Erythroblast (primary cell): ENCODE measurements around the gene RIMS3.

Experiments
- GATA1 ChIP-seq: IDR thresholded peaks from 2 replicates; pipeline ENCODE4 v1.6.1; 2011; ENCODE audit warnings: low read depth, mild to moderate bottlenecking, control low read depth, low read length, moderate library complexity
- POLR2A ChIP-seq: IDR thresholded peaks from 2 replicates; pipeline ENCODE4 v1.6.1; 2011; ENCODE audit warnings: mild to moderate bottlenecking, low read length

GRCh38 chr1:40651138-40651857 is 14.2 kb downstream of the RIMS3 start:
- no peak for TF ChIP-seq POLR2A
- TF ChIP-seq GATA1 = no peak
